Mammary epithelial cell (primary cell): ENCODE data around the gene MEG3.

Experiments used
- CTCF ChIP-seq, 2 donors: IDR thresholded peaks in 1 of 2; conservative IDR thresholded peaks in 1 of 2; 2 replicates each; pipeline ENCODE4 v1.5.1; 2011 to 2012; ENCODE audit warnings: inconsistent platforms in 2 of 2, low read length in 2 of 2, mild to moderate bottlenecking in 2 of 2, control low read depth in 1 of 2, low read depth in 1 of 2; ENCODE audit not compliant: insufficient read depth in 1 of 2; ENCODE audit errors: extremely low read depth in 1 of 2
- EZH2 ChIP-seq: IDR thresholded peaks from 2 replicates; pipeline ENCODE4 v1.6.1; 2012; ENCODE audit warnings: low read length, inconsistent platforms, borderline replicate concordance

GRCh38 chr14:100802179-100802578 is 23.7 kb upstream of the MEG3 start:
- TF ChIP-seq CTCF (conservative IDR thresholded peaks at IDR 0.05 in 1 of 2, IDR thresholded peaks at IDR 0.05 in 1 of 2; ENCODE audit: extremely low read depth in 1 of 2, insufficient read depth in 1 of 2, low read depth in 1 of 2, low read length in 2 of 2) (no peak), EZH2 (no peak)
